Erythroblast (primary cell): ENCODE measurements around the gene MSH3.
A peak's percentile ranks its signal among the peaks of the same experiment; 100 is the strongest.

Source experiments
- GATA1 ChIP-seq: IDR thresholded peaks from 2 replicates; pipeline ENCODE4 v1.6.1; 2011; ENCODE audit warnings: low read depth, mild to moderate bottlenecking, control low read depth, low read length, moderate library complexity
- POLR2A ChIP-seq: IDR thresholded peaks from 2 replicates; pipeline ENCODE4 v1.6.1; 2011; ENCODE audit warnings: mild to moderate bottlenecking, low read length

- TF ChIP-seq GATA1 (no peak), POLR2A (peak; percentile 33)
These were observed 851 bp downstream of the MSH3 start for GRCh38 chr5:80655231-80655774.
